SK-N-SH treated with all-trans-retinoic acid at 6 μM for 48 hours (cell line): ENCODE results near the gene SLC25A33.
"Not testable (repeated sequence)": the region's sequence is repeated elsewhere in the genome, so short reads cannot be mapped to it uniquely, and the experiment has no call there.

Source experiments
- CREB5 ChIP-seq: fragments of 250-450 bp; sonication (Bioruptor Pico); IDR thresholded peaks from 2 replicates; pipeline ENCODE4 v1.5.1; 2020; ENCODE audit warnings: low read depth, mild to moderate bottlenecking, moderate library complexity
- PATZ1 ChIP-seq: fragments of 250-450 bp; sonication (Bioruptor Pico); IDR thresholded peaks from 2 replicates; pipeline ENCODE4 v1.8.0; 2020; ENCODE audit warnings: mild to moderate bottlenecking, moderate library complexity, borderline replicate concordance
- TOX ChIP-seq: fragments of 250-450 bp; sonication (Bioruptor Pico); IDR thresholded peaks from 2 replicates; pipeline ENCODE4 v1.8.0; 2021; ENCODE audit warnings: mild to moderate bottlenecking, moderate library complexity, borderline replicate concordance
- ZFP3 ChIP-seq: fragments of 250-450 bp; sonication (Bioruptor Pico); IDR thresholded peaks from 2 replicates; pipeline ENCODE4 v1.5.0; 2020; ENCODE audit warnings: mild to moderate bottlenecking, moderate library complexity
- ZNF565 ChIP-seq: fragments of 450-650 bp; formaldehyde crosslinking; conservative IDR thresholded peaks from 2 replicates; pipeline ENCODE4 v1.5.0; 2020; ENCODE audit warnings: low read depth, mild to moderate bottlenecking, moderate library complexity
- TF ChIP-seq, protein P1 (sequence below): fragments of 250-450 bp; sonication (Bioruptor Pico); IDR thresholded peaks from 2 replicates; pipeline ENCODE4 v1.5.1; 2021; ENCODE audit warnings: mild to moderate bottlenecking, moderate library complexity

DNA sequence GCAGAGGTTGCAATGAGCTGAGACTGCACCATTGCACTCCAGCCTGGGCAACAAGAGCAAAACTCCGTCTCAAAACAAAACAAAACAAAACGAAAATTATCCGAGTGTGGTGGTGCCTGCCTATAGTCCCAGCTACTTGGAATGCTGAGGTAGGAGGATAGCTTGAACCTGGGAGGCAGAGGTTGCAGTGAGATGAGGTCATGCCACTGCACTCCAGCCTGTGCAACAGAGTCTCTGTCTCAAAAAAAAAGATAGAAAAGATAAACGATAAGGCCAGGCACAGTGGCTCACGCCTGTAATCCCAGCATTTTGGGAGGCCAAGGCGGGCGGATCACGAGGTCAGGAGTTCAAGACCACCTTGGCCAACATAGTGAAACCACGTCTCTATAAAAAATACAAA is 23.7 kb upstream of the SLC25A33 start:
- not testable (repeated sequence) for TF ChIP-seq ZFP3 (CRISPR knock-in tag); CREB5 (CRISPR knock-in tag); PATZ1 (CRISPR knock-in tag); TOX; ZNF565 (CRISPR knock-in tag)
- TF ChIP-seq, protein P1, sequence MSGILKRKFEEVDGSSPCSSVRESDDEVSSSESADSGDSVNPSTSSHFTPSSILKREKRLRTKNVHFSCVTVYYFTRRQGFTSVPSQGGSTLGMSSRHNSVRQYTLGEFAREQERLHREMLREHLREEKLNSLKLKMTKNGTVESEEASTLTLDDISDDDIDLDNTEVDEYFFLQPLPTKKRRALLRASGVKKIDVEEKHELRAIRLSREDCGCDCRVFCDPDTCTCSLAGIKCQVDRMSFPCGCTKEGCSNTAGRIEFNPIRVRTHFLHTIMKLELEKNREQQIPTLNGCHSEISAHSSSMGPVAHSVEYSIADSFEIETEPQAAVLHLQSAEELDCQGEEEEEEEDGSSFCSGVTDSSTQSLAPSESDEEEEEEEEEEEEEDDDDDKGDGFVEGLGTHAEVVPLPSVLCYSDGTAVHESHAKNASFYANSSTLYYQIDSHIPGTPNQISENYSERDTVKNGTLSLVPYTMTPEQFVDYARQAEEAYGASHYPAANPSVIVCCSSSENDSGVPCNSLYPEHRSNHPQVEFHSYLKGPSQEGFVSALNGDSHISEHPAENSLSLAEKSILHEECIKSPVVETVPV (CRISPR knock-in tag) = not testable (repeated sequence)
